H1 (cell line): Measurements from ENCODE around the gene POLR3F. TPM values are rescaled to one million over a fixed set of nuclear protein-coding genes. Genes with fewer than 3 reads are reported as not detected.

Source experiments
- CTCF ChIA-PET: fragments of 300-600 bp; sonication (Branson Sonifier 250); formaldehyde crosslinking; loops from one replicate; lab custom pipeline; 2021; ENCODE audit not compliant: partially characterized antibody; lab: Charles Lee
- POLR2A ChIA-PET: fragments of 300-600 bp; sonication (Branson Sonifier 250); formaldehyde crosslinking; loops from one replicate; lab custom pipeline; 2021; ENCODE audit warnings: inconsistent platforms; ENCODE audit not compliant: partially characterized antibody; lab: Charles Lee
- DNase-seq, 2 experiments: peaks; one replicate each; pipeline versions ENCODE4 v3.0.0 to v3.0.0-alpha.2; 2010 to 2022; ENCODE audit warnings: low spot score in 2 of 2, low read depth in 1 of 2, mixed read lengths in 1 of 2
- FAIRE-seq: peaks from 2 replicates; lab custom pipeline; 2011; peaks lifted over from hg19 to GRCh38; lab: Jason Lieb, UNC
- H2AFZ ChIP-seq: 2 replicates; pipeline ENCODE4 v1.8.1; 2012; ENCODE audit warnings: low read length, inconsistent platforms
- H2AK5ac ChIP-seq: 2 replicates; pipeline ENCODE4 v1.6.1; 2013; ENCODE audit warnings: low read depth, low read length
- H2BK120ac ChIP-seq: replicated peaks from 2 replicates; pipeline ENCODE3; 2013; ENCODE audit warnings: low read depth, low read length, inconsistent platforms
- H2BK12ac ChIP-seq: 2 replicates; pipeline ENCODE4 v1.6.1; 2013; ENCODE audit warnings: low read depth, low read length
- H2BK15ac ChIP-seq: 2 replicates; pipeline ENCODE4 v1.6.1; 2013; ENCODE audit warnings: low read length
- H2BK20ac ChIP-seq: 2 replicates; pipeline ENCODE4 v1.6.1; 2013; ENCODE audit warnings: low read length
- H2BK5ac ChIP-seq: 2 replicates; pipeline ENCODE4 v1.6.1; 2013; ENCODE audit warnings: low read depth, low read length
- H3K14ac ChIP-seq: 2 replicates; pipeline ENCODE4 v1.6.1; 2013; ENCODE audit warnings: inconsistent platforms; ENCODE audit not compliant: insufficient read length
- H3K18ac ChIP-seq: 2 replicates; pipeline ENCODE4 v1.6.1; 2013; ENCODE audit warnings: low read length; ENCODE audit errors: extremely low read depth
- H3K23ac ChIP-seq: 2 replicates; pipeline ENCODE4 v1.6.1; 2013; ENCODE audit warnings: inconsistent platforms; ENCODE audit not compliant: insufficient read length
- H3K23me2 ChIP-seq: 2 replicates; pipeline ENCODE4 v1.6.1; 2013; ENCODE audit warnings: low read depth, low read length
- H3K27ac ChIP-seq: 2 replicates; pipeline ENCODE4 v1.6.1; 2011; ENCODE audit warnings: low read depth, low read length, inconsistent platforms
- H3K27me3 ChIP-seq, 4 experiments: replicated peaks in 1 of 4; 1 replicate in 1 of 4; 2 replicates in 3 of 4; pipeline versions ENCODE4 v1.6.1 to v1.8.1; 2011 to 2013; ENCODE audit warnings: low read length in 3 of 4, mild to moderate bottlenecking in 3 of 4, inconsistent platforms in 2 of 4, mixed read lengths in 2 of 4, moderate library complexity in 1 of 4; ENCODE audit not compliant: control insufficient read depth in 3 of 4, insufficient read depth in 3 of 4; ENCODE audit errors: extremely low read depth in 1 of 4
- H3K36me3 ChIP-seq, 4 experiments: 2 replicates each; pipeline versions ENCODE4 v1.6.1 to v1.8.1; 2011 to 2013; ENCODE audit warnings: mild to moderate bottlenecking in 4 of 4, low read length in 3 of 4, moderate library complexity in 2 of 4, control low read depth in 1 of 4, inconsistent platforms in 1 of 4; ENCODE audit not compliant: insufficient read depth in 4 of 4, control insufficient read depth in 2 of 4
- H3K4ac ChIP-seq: replicated peaks from 2 replicates; pipeline ENCODE3; 2013; ENCODE audit warnings: low read length, low read depth, mixed read lengths, inconsistent platforms; ENCODE audit not compliant: insufficient read length
- H3K4me1 ChIP-seq, 4 experiments: replicated peaks in 1 of 4; 1 replicate in 1 of 4; 2 replicates in 3 of 4; pipeline versions ENCODE4 v1.6.1 to v1.8.1; 2011 to 2013; ENCODE audit warnings: low read length in 3 of 4, inconsistent platforms in 2 of 4, mixed read lengths in 1 of 4; ENCODE audit not compliant: insufficient read depth in 4 of 4, control insufficient read depth in 3 of 4
- H3K4me2 ChIP-seq, 2 experiments: 2 replicates each; pipeline versions ENCODE4 v1.6.1 to v1.8.1; 2011 to 2013; ENCODE audit warnings: low read depth in 2 of 2, low read length in 2 of 2, control low read depth in 1 of 2, inconsistent platforms in 1 of 2, mild to moderate bottlenecking in 1 of 2; ENCODE audit not compliant: insufficient read depth in 1 of 2
- H3K4me3 ChIP-seq, 4 experiments: fragments of 200-600, 300-600 bp in 1 of 4; sonication (generic), shearing (Covaris generic), sonication (Bioruptor Twin) in 1 of 4; 2 replicates each; pipeline versions ENCODE4 v1.5.1 to v1.8.1; 2011 to 2016; ENCODE audit warnings: low read length in 4 of 4, low read depth in 3 of 4, control low read depth in 2 of 4, inconsistent platforms in 2 of 4, mild to moderate bottlenecking in 2 of 4, mixed read lengths in 1 of 4, moderate library complexity in 1 of 4; ENCODE audit not compliant: insufficient read depth in 2 of 4; ENCODE audit errors: extremely low read depth in 1 of 4
- H3K56ac ChIP-seq: replicated peaks from 2 replicates; pipeline ENCODE3; 2013; ENCODE audit warnings: low read depth, mild to moderate bottlenecking, mixed read lengths, low read length, inconsistent platforms; ENCODE audit not compliant: insufficient read length
- H3K79me1 ChIP-seq: 2 replicates; pipeline ENCODE4 v1.6.1; 2013; ENCODE audit warnings: low read depth, low read length, control low read depth
- H3K79me2 ChIP-seq, 2 experiments: 2 replicates each; pipeline versions ENCODE4 v1.6.1 to v1.8.1; 2012 to 2013; ENCODE audit warnings: low read length in 2 of 2, mild to moderate bottlenecking in 2 of 2, inconsistent platforms in 1 of 2; ENCODE audit not compliant: insufficient read depth in 2 of 2, control insufficient read depth in 1 of 2
- H3K9ac ChIP-seq, 4 experiments: replicated peaks in 1 of 4; 1 replicate in 1 of 4; 2 replicates in 3 of 4; pipeline versions ENCODE4 v1.6.1 to v1.8.1; 2011 to 2013; ENCODE audit warnings: low read depth in 3 of 4, low read length in 3 of 4, control low read depth in 2 of 4, mild to moderate bottlenecking in 2 of 4, moderate library complexity in 2 of 4, inconsistent platforms in 1 of 4; ENCODE audit errors: extremely low read depth in 1 of 4
- H3K9me3 ChIP-seq, 2 experiments: 2 replicates each; pipeline versions ENCODE4 v1.6.1 to v1.8.1; 2012 to 2013; ENCODE audit warnings: mild to moderate bottlenecking in 2 of 2, moderate library complexity in 2 of 2, control low read depth in 1 of 2, inconsistent platforms in 1 of 2, low read depth in 1 of 2, low read length in 1 of 2, mixed read lengths in 1 of 2; ENCODE audit not compliant: insufficient read depth in 2 of 2
- H4K20me1 ChIP-seq, 2 experiments: replicated peaks in 1 of 2; 2 replicates each; pipeline versions ENCODE3 to v1.8.1; 2011 to 2013; ENCODE audit warnings: inconsistent platforms in 2 of 2, low read length in 2 of 2, mild to moderate bottlenecking in 1 of 2; ENCODE audit not compliant: insufficient read depth in 2 of 2, control insufficient read depth in 1 of 2
- H4K5ac ChIP-seq: 2 replicates; pipeline ENCODE4 v1.6.1; 2013; ENCODE audit warnings: low read length, low read depth, mixed read lengths, inconsistent platforms; ENCODE audit not compliant: insufficient read length
- H4K8ac ChIP-seq: 2 replicates; pipeline ENCODE4 v1.8.0; 2013; ENCODE audit warnings: mild to moderate bottlenecking, moderate library complexity, low read length, inconsistent platforms; ENCODE audit not compliant: insufficient read depth; ENCODE audit errors: extremely low read depth
- H4K91ac ChIP-seq: replicated peaks from 2 replicates; pipeline ENCODE3; 2013; ENCODE audit warnings: low read length, mixed read lengths, inconsistent platforms; ENCODE audit not compliant: insufficient read length
- CBX5 ChIP-seq: fragments of 300-800, 300-1000 bp; sonication (generic); IDR thresholded peaks from 2 replicates; pipeline ENCODE4 v1.7.1; 2016; ENCODE audit warnings: antibody characterized with exemption, low read length, low read depth
- CEBPB ChIP-seq: IDR thresholded peaks from 2 replicates; pipeline ENCODE4 v1.6.1; 2012; ENCODE audit warnings: low read depth, low read length
- HDAC6 ChIP-seq: IDR thresholded peaks from one replicate; pipeline ENCODE4 v1.7.1; 2012; ENCODE audit warnings: low read depth, mild to moderate bottlenecking, inconsistent platforms, low read length, moderate library complexity
- MAFK ChIP-seq: IDR thresholded peaks from 2 replicates; pipeline ENCODE4 v1.6.1; 2012; ENCODE audit warnings: low read depth, mild to moderate bottlenecking, improper control_type of control experiment, low read length
- NRF1 ChIP-seq: IDR thresholded peaks from 2 replicates; pipeline ENCODE4 v1.6.1; 2011; ENCODE audit warnings: mild to moderate bottlenecking, low read depth, low read length, improper control_type of control experiment
- RAD21 ChIP-seq, 2 experiments: IDR thresholded peaks in 1 of 2; conservative IDR thresholded peaks in 1 of 2; 2 replicates each; pipeline ENCODE4 v1.6.1; 2011; ENCODE audit warnings: low read depth in 2 of 2, low read length in 2 of 2, improper control_type of control experiment in 1 of 2, inconsistent platforms in 1 of 2, mild to moderate bottlenecking in 1 of 2, moderate library complexity in 1 of 2
- RXRA ChIP-seq: IDR thresholded peaks from 2 replicates; pipeline ENCODE4 v1.6.1; 2011; ENCODE audit warnings: low read depth, mild to moderate bottlenecking, low read length, moderate library complexity; ENCODE audit not compliant: insufficient read depth
- SIRT6 ChIP-seq: IDR thresholded peaks from one replicate; pipeline ENCODE4 v1.7.1; 2012; ENCODE audit warnings: low read length, inconsistent platforms
- SP2 ChIP-seq: IDR thresholded peaks from 2 replicates; pipeline ENCODE4 v1.6.1; 2012; ENCODE audit warnings: mild to moderate bottlenecking, low read length, inconsistent platforms
- SUZ12 ChIP-seq: fragments of 200-600 bp; sonication (generic); IDR thresholded peaks from 2 replicates; pipeline ENCODE4 v1.6.1; 2012; ENCODE audit warnings: mild to moderate bottlenecking, inconsistent platforms, low read length, moderate library complexity, mixed read lengths
- WGBS, 2 experiments: shearing (Covaris generic) in 1 of 2; methylation state at CpG; one replicate each; pipeline versions ENCODE4 v1.1.6 to v1.1.7; 2013 to 2015; ENCODE audit warnings: low lambda C conversion rate in 2 of 2, mixed read lengths in 2 of 2, inconsistent platforms in 1 of 2, low coverage in 1 of 2, missing lambda C conversion rate in 1 of 2; ENCODE audit not compliant: insufficient replicate concordance in 2 of 2, insufficient coverage in 1 of 2, insufficient read length in 1 of 2; ENCODE audit errors: extremely low coverage in 1 of 2, missing lambda C conversion rate in 1 of 2; 5-methylcytosine and 5-hydroxymethylcytosine counted together
- polyA plus RNA-seq, 7 experiments: library from polyadenylated mRNA; depleted of rRNA in 3 of 7; stranded (reverse) in 5 of 7; unstranded in 2 of 7; fragments of >200 nt in 5 of 7; fragments of 200-250 nt in 2 of 7; gene quantifications; 1 replicate in 5 of 7; 2 replicates in 1 of 7; 4 replicates in 1 of 7; pipeline versions ENCODE4 v1.2.1 to v1.2.3, GENCODE V29; 2011 to 2013; ENCODE audit warnings: missing spikeins in 2 of 7, mixed read lengths in 2 of 7
- total RNA-seq: library from RNA; stranded (reverse); fragmentation: NEBNext Ultra II Directional; extraction: Animal tissue kit (Norgen Biotek cat#: 25700); gene quantifications from 2 replicates; pipeline ENCODE4 v1.2.1, GENCODE V29; 2021

POLR3F gene
- total and polyA plus RNA-seq, 2 of the 8 experiments (the other 6 are each of a cell fraction or from before 2014, with no cell fraction given): 5.7 to 14.0 TPM

GRCh38 chr20:18431206-18431605 lies 36.0 kb upstream of the POLR3F start:
- Histone ChIP-seq H3K79me2 (no peaks in the 10 kb centered on the region), H4K91ac (no peak overlapping the region), H2BK20ac (no peak overlapping the region), H3K4me3 (no peak overlapping the region), H3K9ac (no peak overlapping the region; a peak in 1 of 7 replicates), H2AFZ (no peak overlapping the region), H3K27me3 (no peaks in the 10 kb centered on the region), H3K18ac (no peak overlapping the region), H2BK120ac (no peak overlapping the region), H3K27ac (no peak overlapping the region), H4K5ac (no peak overlapping the region), H4K20me1 (no peaks in the 10 kb centered on the region), H3K4me2 (no peak overlapping the region), H2BK12ac (no peak overlapping the region), H3K23ac (no peak overlapping the region), H3K4ac (no peak overlapping the region), H3K14ac (no peak overlapping the region), H2BK5ac (no peak overlapping the region), H3K36me3 (no peaks in the 10 kb centered on the region), H3K23me2 (no peaks in the 10 kb centered on the region), H3K79me1 (no peaks in the 10 kb centered on the region), H3K9me3 (no peaks in the 10 kb centered on the region), H3K56ac (no peak overlapping the region), H2BK15ac (no peak overlapping the region), H4K8ac (no peak overlapping the region), H2AK5ac (no peak overlapping the region), H3K4me1 (no peaks in the 10 kb centered on the region)
- TF ChIP-seq RXRA: no peak
- TF ChIP-seq CEBPB: no peak
- TF ChIP-seq HDAC6: no peak
- no peak for TF ChIP-seq NRF1
- no peak for TF ChIP-seq RAD21 (IDR thresholded peaks at IDR 0.05 in 1 of 2, conservative IDR thresholded peaks at IDR 0.05 in 1 of 2; ENCODE audit: low read depth in 2 of 2, low read length in 2 of 2)
- no peak for TF ChIP-seq MAFK
- no peak for TF ChIP-seq SUZ12
- no peak for TF ChIP-seq CBX5
- no peak for TF ChIP-seq SP2
- no peak for TF ChIP-seq SIRT6
- ChIA-PET POLR2A (interaction anchor here (1.1 kb wide), 1 partner anchor 11 kb away, joined by 3 read pairs; no protein-coding TSS in a partner anchor), CTCF (interaction anchor here (1.2 kb wide), 1 partner anchor 12 kb away, joined by 3 read pairs; no protein-coding TSS in a partner anchor)
- FAIRE-seq: no peak
- DNase-seq: no peak
- 90% methylated on average over 6 of the region's 6 CpGs; no CpG with 5 or more reads in 1 of the 2 experiments for WGBS, 2 experiments
